GM10266 (cell line): ENCODE measurements around the gene ADARB1.
A peak's percentile ranks its signal among the peaks of the same experiment; 100 is the strongest.

Experiments used
- DNase-seq: peaks from one replicate; pipeline ENCODE4 v3.0.0; 2012; ENCODE audit errors: extremely low spot score
- TF ChIP-seq, protein P1 (sequence below): IDR thresholded peaks from 2 replicates; pipeline ENCODE4 v1.5.1; 2012; ENCODE audit warnings: mild to moderate bottlenecking, low read depth; ENCODE audit not compliant: control insufficient read depth, insufficient read depth; ENCODE audit errors: missing control alignments

The ADARB1 gene

DNA sequence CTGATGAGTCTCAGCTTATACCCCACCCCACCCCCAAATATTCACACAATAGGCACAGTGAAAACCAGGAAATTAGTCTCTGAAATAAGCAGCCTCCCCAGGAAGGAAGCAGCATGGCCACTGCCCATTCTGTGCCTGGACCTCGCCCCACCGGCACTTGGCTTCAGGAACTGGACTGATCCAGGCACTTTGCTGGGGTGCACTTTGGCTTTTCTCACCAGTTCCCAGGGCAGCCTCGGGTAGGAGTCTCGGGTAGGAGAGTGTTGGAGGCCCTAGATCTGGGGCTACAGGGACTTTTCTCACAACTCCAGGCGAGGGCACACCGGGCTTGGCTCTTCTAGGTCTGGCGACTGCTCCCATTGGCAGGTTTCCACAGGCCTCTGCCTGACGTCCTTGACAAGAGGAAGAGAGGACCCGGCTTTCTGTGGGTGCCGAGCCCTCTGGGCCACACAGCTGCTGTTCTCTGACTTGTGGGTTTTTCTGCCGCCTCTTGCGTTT is 18.7 kb downstream of the ADARB1 start:
- DNase-seq: no peak
- TF ChIP-seq, protein P1, sequence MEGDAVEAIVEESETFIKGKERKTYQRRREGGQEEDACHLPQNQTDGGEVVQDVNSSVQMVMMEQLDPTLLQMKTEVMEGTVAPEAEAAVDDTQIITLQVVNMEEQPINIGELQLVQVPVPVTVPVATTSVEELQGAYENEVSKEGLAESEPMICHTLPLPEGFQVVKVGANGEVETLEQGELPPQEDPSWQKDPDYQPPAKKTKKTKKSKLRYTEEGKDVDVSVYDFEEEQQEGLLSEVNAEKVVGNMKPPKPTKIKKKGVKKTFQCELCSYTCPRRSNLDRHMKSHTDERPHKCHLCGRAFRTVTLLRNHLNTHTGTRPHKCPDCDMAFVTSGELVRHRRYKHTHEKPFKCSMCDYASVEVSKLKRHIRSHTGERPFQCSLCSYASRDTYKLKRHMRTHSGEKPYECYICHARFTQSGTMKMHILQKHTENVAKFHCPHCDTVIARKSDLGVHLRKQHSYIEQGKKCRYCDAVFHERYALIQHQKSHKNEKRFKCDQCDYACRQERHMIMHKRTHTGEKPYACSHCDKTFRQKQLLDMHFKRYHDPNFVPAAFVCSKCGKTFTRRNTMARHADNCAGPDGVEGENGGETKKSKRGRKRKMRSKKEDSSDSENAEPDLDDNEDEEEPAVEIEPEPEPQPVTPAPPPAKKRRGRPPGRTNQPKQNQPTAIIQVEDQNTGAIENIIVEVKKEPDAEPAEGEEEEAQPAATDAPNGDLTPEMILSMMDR: no peak

DNA sequence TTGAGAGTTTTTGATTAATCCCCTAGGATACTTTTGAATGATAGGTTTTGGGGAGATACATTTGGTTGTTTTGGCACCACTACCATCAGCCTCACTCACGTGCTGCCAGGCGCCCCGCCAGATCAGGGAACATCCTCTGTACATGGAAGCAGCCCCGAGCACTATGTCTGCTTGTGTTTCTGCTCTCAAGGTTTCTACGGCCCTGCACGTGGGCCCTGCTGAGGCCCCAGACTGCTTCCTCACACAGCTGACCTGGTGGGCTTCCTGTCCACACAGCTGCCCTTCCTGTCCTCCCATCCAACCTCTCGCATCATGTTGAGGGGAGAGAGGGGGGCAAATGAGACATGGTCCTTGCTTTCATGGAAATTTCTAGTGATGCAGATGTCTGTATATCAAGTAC is 20.0 kb downstream of the ADARB1 start:
- DNase-seq: no peak
- TF ChIP-seq, protein P1: no peak

DNA sequence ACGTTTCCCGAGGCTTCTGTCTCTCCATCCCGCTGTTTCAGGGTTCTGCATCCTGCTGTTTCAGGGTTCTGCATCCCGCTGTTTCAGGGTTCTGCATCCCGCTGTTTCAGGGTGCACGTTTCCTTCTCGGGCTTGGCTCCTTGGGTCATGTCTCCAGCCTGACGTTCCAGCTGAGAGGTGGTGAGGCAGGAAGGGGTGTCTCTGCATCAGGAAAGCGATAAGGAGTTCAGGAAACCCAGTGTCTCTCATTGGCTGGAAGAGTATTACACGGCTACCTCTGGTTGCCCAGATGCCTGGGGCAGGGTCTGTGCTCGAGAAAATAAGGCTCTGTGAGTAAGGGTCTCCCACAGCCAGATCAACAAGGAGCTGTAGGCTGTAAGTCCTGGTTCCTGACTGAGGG is 21.1 kb downstream of the ADARB1 start:
- no peak for DNase-seq
- TF ChIP-seq, protein P1: no peak

DNA sequence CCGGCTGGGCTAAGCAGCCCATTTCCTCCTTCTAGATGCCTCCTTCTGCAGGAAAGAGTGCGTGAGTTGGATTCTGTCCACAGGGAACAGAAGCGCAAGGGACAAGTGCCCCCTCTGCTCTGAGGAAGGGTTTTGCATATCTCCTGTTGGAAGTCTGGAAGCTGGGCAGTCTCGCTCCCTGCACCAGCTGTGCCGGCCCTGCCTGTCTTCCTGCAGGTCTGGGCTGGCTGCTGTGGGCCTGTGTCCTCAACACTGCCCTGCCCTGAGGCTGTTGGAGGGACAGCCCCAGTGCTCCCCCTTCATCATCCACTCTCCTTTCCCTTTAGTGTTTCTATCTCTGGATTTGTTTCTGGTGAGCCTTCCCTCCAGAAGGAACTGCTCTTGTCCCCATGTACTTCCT is 21.8 kb downstream of the ADARB1 start:
- no peak for DNase-seq
- TF ChIP-seq, protein P1: no peak

DNA sequence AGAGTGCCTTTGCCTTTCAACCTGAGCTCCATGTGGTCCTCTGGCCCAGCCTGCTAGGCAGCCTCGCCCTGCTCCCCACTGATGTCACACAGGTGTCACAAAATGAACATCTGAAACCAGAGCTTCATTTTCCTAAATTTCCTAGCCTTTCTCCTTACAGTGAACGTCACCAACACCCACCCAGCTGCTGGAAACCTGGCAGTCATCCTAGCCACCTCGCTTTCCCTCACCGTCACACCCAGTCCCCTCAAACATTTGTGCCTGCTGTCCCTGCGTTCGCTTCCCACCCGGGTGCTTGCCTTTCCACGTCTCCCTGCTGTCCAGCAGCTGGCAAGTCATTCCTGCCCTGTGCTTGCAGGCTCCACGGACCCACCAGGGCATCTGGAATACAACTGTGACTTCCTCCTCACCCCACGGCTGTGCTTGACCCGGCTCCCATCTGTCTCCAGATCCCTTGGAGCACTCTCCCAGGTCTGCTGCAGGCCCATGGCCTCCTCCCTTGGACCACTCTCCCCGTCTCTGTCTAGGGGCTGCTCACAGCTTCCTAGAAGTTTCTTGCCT is 23.5 kb downstream of the ADARB1 start:
- no peak for DNase-seq
- TF ChIP-seq, protein P1: no peak

DNA sequence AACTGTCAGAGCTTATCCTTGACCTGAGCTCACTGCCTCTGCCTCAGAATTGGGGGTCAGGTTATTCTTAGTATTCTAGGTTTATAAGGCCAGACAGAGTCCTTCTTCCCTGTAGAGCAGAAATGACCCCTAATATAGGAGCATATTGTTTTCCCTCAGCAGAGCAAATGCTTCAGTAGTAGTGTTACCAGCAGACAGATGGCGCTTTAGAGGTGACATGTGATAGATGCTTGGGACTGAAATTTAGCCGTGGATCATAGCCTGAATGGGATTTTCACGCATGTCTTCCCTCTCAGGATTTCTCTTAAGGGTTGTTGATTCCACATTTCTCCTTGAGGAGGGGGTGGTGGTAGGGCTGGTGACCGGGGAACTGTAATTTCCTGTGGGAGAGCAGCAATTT is 24.5 kb downstream of the ADARB1 start:
- peak; percentile 60 for DNase-seq
- TF ChIP-seq, protein P1: peak; percentile 63

DNA sequence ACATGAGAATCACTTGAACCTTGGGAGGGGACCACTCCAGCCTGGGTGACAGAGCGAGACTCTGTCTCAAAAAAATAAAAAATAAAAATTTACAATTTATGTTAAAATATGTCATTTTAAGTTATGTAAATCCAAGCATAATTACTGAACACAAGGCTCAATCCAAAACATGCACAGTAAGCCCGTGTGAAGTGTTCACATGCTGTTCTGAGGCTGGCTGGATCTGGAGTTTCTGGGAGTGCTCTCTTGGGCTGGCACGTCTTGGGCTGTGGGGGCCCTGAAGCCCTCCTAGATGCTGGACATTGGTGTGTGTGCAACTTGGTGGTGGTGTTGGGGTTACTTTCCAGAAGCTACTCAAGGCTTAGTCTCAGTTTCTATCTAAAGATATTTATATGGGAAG is 25.2 kb downstream of the ADARB1 start:
- no peak for DNase-seq
- TF ChIP-seq, protein P1: no peak
